SK-N-SH treated with all-trans-retinoic acid at 6 μM for 48 hours (cell line): ENCODE measurements around the gene SQSTM1.

Experiments
- ARNTL ChIP-seq: fragments of 450-650 bp; formaldehyde crosslinking; IDR thresholded peaks from 2 replicates; pipeline ENCODE4 v1.5.0; 2020; ENCODE audit warnings: low read depth, mild to moderate bottlenecking, moderate library complexity, borderline replicate concordance
- CREB5 ChIP-seq: fragments of 250-450 bp; sonication (Bioruptor Pico); IDR thresholded peaks from 2 replicates; pipeline ENCODE4 v1.5.1; 2020; ENCODE audit warnings: low read depth, mild to moderate bottlenecking, moderate library complexity
- ESRRG ChIP-seq: fragments of 250-450 bp; sonication (Bioruptor Pico); IDR thresholded peaks from 2 replicates; pipeline ENCODE4 v1.6.1; 2021; ENCODE audit warnings: mild to moderate bottlenecking
- PATZ1 ChIP-seq: fragments of 250-450 bp; sonication (Bioruptor Pico); IDR thresholded peaks from 2 replicates; pipeline ENCODE4 v1.8.0; 2020; ENCODE audit warnings: mild to moderate bottlenecking, moderate library complexity, borderline replicate concordance
- SNAI2 ChIP-seq: fragments of 250-450 bp; sonication (Bioruptor Pico); IDR thresholded peaks from 2 replicates; pipeline ENCODE4 v1.5.0; 2020; ENCODE audit warnings: mild to moderate bottlenecking, moderate library complexity
- TSHZ2 ChIP-seq: fragments of 250-450 bp; sonication (Bioruptor Pico); IDR thresholded peaks from 2 replicates; pipeline ENCODE4 v1.5.0; 2020; ENCODE audit warnings: mild to moderate bottlenecking, moderate library complexity
- ZNF565 ChIP-seq: fragments of 450-650 bp; formaldehyde crosslinking; conservative IDR thresholded peaks from 2 replicates; pipeline ENCODE4 v1.5.0; 2020; ENCODE audit warnings: low read depth, mild to moderate bottlenecking, moderate library complexity
- ZNF8 ChIP-seq: fragments of 450-650 bp; formaldehyde crosslinking; IDR thresholded peaks from 2 replicates; pipeline ENCODE4 v1.5.0; 2020; ENCODE audit warnings: mild to moderate bottlenecking, moderate library complexity
- TF ChIP-seq, protein P1 (sequence below): fragments of 250-450 bp; sonication (Bioruptor Pico); IDR thresholded peaks from 2 replicates; pipeline ENCODE4 v1.8.0; 2021; ENCODE audit warnings: low read depth, mild to moderate bottlenecking, moderate library complexity, borderline replicate concordance

GRCh38 chr5:179833056-179833708 is 12.5 kb downstream of the SQSTM1 start:
- TF ChIP-seq CREB5 (CRISPR knock-in tag), result no peak
- no peak for TF ChIP-seq TSHZ2 (CRISPR knock-in tag)
- TF ChIP-seq ESRRG (CRISPR knock-in tag), result no peak
- no peak for TF ChIP-seq PATZ1 (CRISPR knock-in tag)
- no peak for TF ChIP-seq ZNF8 (CRISPR knock-in tag)
- no peak for TF ChIP-seq ARNTL (CRISPR knock-in tag)
- no peak for TF ChIP-seq SNAI2
- TF ChIP-seq, protein P1, sequence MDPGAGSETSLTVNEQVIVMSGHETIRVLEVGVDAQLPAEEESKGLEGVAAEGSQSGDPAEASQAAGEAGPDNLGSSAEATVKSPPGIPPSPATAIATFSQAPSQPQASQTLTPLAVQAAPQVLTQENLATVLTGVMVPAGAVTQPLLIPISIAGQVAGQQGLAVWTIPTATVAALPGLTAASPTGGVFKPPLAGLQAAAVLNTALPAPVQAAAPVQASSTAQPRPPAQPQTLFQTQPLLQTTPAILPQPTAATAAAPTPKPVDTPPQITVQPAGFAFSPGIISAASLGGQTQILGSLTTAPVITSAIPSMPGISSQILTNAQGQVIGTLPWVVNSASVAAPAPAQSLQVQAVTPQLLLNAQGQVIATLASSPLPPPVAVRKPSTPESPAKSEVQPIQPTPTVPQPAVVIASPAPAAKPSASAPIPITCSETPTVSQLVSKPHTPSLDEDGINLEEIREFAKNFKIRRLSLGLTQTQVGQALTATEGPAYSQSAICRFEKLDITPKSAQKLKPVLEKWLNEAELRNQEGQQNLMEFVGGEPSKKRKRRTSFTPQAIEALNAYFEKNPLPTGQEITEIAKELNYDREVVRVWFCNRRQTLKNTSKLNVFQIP, result no peak
- no peak for TF ChIP-seq ZNF565
